Left lung (tissue), 10 donors: Measurements from ENCODE around the gene ABCC1. TPM values are rescaled to one million over a fixed set of nuclear protein-coding genes. Genes with fewer than 3 reads are reported as not detected.
A peak's percentile ranks its signal among the peaks of the same experiment; 100 is the strongest.
"Not testable (repeated sequence)": the region's sequence is repeated elsewhere in the genome, so short reads cannot be mapped to it uniquely, and the experiment has no call there.

Experiments used
- ATAC-seq: fragments of 200-7000 bp; cut with Tn5 transposase; one replicate; pipeline ENCODE4 v1.9.1; 2020; ENCODE audit warnings: moderate library complexity
- DNase-seq, 4 donors: peaks; one replicate each; pipeline ENCODE4 v3.0.0-alpha.2; 2013 to 2020
- H3K27ac ChIP-seq, 2 donors: fragments of 200-600 bp; sonication (generic) in 1 of 2; one replicate each; pipeline versions ENCODE4 v1.5.0 to v1.8.0; 2020 to 2021
- H3K27me3 ChIP-seq, 2 donors: fragments of 200-600 bp; sonication (generic) in 1 of 2; one replicate each; pipeline versions ENCODE4 v1.5.0 to v1.8.0; 2020 to 2021
- H3K36me3 ChIP-seq, 2 donors: fragments of 200-600 bp; sonication (generic) in 1 of 2; one replicate each; pipeline versions ENCODE4 v1.5.0 to v1.8.0; 2020 to 2021
- H3K4me1 ChIP-seq, 2 donors: fragments of 200-600 bp; one replicate each; pipeline ENCODE4 v1.8.0; 2021
- H3K4me3 ChIP-seq, 2 donors: fragments of 200-600 bp; sonication (generic) in 1 of 2; one replicate each; pipeline versions ENCODE4 v1.5.0 to v1.8.0; 2020 to 2021; ENCODE audit warnings: mild to moderate bottlenecking in 1 of 2
- H3K9me3 ChIP-seq, 2 donors: fragments of 200-600 bp; sonication (generic) in 1 of 2; one replicate each; pipeline versions ENCODE4 v1.5.0 to v1.8.0; 2020 to 2021
- intact Hi-C, 2 donors: fragments of 100-400 bp; cut with DNase I; formaldehyde crosslinking; loops; one replicate each; pipeline versions ENCODE4 v1.11.2 to v1.14.2; 2022
- polyA plus RNA-seq, 6 donors: library from polyadenylated mRNA; unstranded; fragments of 120-200 nt; gene quantifications; one replicate each; pipeline ENCODE4 v1.2.1, GENCODE V29; 2013; ENCODE audit not compliant: insufficient read length in 6 of 6
- total RNA-seq, 2 donors: library from RNA; stranded (reverse); fragmentation: NEBNext Ultra II Directional; extraction: Animal tissue kit (Norgen Biotek cat#: 25700); gene quantifications; one replicate each; pipeline ENCODE4 v1.2.1, GENCODE V29; 2021
- TF ChIP-seq, protein P1 (sequence below), 2 donors: fragments of 200-600 bp; sonication (generic) in 1 of 2; IDR thresholded peaks; one replicate each; pipeline versions ENCODE4 v1.5.0 to v1.8.0; 2021; ENCODE audit warnings: antibody characterized with exemption in 2 of 2
- donor health status: DM: no; HTN: yes; CAD: no.
- donor health status: DM: no; HTN: no; CAD: no.

The ABCC1 gene
- total and polyA plus RNA-seq, 8 donors: 29.3 to 44.6 (median 31.7) TPM

DNA sequence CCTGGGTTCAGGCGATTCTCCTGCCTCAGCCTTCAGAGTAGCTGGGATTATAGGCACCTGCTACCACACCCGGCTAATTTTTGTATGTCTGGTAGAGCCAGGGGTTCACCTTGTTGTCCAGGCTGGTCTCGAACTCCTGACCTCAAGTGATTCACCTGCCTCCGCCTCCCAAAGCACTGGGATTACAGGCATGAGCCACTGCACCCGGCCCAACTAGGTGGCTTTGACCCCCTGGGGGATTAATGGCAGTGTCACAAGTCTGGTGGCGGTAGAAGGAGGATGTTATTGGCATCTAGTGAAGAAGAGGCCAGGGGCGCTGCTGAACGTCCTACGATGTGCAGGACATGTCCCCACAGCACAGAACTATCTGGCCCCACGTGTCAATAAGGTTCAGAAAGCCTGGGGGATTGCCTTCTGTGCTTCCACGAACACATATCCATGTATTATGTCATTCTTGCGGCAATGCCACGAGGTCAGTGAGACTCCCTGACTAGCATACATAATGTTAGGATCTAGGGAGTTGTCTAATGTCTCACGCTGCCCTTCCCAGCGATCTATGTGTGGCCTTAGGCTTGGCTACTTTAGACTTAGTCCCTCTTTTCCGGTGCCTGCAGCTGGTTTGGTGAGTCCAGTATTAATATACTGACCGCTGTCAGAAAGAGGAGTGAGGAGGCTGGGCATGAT is 198.0 kb downstream of the ABCC1 start:
- ATAC-seq (no peak), DNase-seq (no peak)
- Histone ChIP-seq H3K36me3 (peaks cover 0 to 33% of the 10 kb centered on the region in 2 donors), H3K9me3 (no peaks in the 10 kb centered on the region), H3K27ac (no peak overlapping the region), H3K4me3 (no peak overlapping the region), H3K4me1 (no peaks in the 10 kb centered on the region), H3K27me3 (no peaks in the 10 kb centered on the region)
- intact Hi-C loops: no loop called here
- TF ChIP-seq, protein P1, sequence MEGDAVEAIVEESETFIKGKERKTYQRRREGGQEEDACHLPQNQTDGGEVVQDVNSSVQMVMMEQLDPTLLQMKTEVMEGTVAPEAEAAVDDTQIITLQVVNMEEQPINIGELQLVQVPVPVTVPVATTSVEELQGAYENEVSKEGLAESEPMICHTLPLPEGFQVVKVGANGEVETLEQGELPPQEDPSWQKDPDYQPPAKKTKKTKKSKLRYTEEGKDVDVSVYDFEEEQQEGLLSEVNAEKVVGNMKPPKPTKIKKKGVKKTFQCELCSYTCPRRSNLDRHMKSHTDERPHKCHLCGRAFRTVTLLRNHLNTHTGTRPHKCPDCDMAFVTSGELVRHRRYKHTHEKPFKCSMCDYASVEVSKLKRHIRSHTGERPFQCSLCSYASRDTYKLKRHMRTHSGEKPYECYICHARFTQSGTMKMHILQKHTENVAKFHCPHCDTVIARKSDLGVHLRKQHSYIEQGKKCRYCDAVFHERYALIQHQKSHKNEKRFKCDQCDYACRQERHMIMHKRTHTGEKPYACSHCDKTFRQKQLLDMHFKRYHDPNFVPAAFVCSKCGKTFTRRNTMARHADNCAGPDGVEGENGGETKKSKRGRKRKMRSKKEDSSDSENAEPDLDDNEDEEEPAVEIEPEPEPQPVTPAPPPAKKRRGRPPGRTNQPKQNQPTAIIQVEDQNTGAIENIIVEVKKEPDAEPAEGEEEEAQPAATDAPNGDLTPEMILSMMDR (IDR thresholded peaks at IDR 0.05): no peak

DNA sequence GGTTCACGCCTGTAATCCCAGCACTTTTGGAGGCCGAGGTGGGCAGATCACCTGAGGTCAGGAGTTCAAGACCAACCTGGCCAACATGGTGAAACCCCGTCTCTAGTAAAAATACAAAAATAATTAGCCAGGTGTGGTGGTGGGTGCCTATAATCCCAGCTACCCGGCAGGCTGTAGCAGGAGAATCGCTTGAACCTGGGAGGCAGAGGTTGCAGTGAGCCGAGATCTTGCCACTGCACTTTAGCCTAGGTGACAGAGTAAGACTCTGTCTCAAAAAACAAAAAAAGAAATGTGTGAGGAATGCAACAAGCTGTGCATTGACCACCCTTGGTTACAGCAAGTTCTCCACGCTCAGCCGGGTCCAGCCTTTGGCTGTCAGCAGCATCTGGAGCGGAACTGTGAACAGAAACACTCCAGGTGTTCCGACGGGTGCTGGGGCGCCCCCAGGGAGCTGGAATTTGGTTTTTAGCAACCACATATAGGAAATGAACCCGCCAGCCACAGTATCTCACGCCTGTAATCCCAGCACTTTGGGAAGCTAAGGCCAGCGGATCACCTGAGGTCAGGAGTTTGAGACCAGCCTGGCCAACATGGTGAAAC is 198.7 kb downstream of the ABCC1 start:
- intact Hi-C loops, ATAC-seq, DNase-seq, H3K4me3 ChIP-seq, H3K27ac ChIP-seq, H3K27me3 ChIP-seq, H3K4me1 ChIP-seq, H3K9me3 ChIP-seq: not testable (repeated sequence)
- peaks cover 0 to 29% of the 10 kb centered on the region in 2 donors for H3K36me3 ChIP-seq

DNA sequence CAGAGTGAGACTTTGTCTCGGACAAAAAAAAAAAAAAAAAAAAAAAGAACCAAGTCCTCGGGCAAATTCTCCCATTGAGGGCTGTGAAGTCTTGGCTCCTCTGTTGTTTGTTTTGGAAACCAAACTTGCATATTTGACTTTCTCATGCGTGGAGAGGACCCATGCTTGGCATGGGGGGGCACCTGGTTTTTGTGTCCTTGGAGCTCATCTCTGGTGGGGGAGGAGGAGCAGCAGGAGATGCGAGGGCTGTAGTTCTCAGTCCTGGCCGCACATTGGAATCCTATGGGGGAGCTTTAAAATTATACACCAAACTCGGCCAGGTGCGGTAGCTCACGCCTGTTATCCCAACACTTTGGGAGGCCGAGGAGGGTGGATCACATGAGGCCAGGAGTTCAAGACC is 199.3 kb downstream of the ABCC1 start:
- H3K27me3 ChIP-seq: no peaks in the 10 kb centered on the region
- DNase-seq (no peak), ATAC-seq (no peak)
- H3K4me3 ChIP-seq: no peak overlapping the region
- H3K4me1 ChIP-seq: no peaks in the 10 kb centered on the region
- H3K27ac ChIP-seq: no peak overlapping the region
- intact Hi-C loops: no loop called here
- TF ChIP-seq, protein P1 (IDR thresholded peaks at IDR 0.05): no peak
- no peaks in the 10 kb centered on the region for H3K9me3 ChIP-seq
- peaks cover 0 to 22% of the 10 kb centered on the region in 2 donors for H3K36me3 ChIP-seq

DNA sequence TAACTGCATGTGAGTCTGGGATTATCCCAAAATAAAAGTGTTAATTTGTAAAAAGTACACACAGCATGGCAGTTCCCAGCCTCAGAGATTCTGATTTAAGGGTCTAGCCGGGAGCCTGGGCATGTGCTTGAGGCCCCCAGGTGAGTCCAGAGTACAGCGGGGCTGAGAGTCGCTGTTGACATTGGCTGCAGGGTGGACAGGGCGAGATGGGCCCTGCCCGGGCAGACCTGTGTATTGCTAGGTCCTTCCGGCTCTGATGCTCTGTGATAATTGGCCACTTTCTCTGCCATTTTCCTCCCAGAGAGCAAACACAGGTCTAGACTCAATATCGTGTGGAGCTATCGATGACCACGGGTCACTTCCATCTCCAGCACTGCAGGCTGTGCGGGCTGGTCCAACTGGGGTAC is 200.3 kb downstream of the ABCC1 start:
- Histone ChIP-seq H3K27me3 (no peaks in the 10 kb centered on the region), H3K4me1 (no peaks in the 10 kb centered on the region), H3K27ac (no peak overlapping the region), H3K9me3 (no peaks in the 10 kb centered on the region), H3K36me3 (peaks cover 0 to 12% of the 10 kb centered on the region in 2 donors), H3K4me3 (no peak overlapping the region)
- DNase-seq (no peak), ATAC-seq (no peak)
- intact Hi-C loops: no loop called here
- TF ChIP-seq, protein P1 (IDR thresholded peaks at IDR 0.05): no peak

DNA sequence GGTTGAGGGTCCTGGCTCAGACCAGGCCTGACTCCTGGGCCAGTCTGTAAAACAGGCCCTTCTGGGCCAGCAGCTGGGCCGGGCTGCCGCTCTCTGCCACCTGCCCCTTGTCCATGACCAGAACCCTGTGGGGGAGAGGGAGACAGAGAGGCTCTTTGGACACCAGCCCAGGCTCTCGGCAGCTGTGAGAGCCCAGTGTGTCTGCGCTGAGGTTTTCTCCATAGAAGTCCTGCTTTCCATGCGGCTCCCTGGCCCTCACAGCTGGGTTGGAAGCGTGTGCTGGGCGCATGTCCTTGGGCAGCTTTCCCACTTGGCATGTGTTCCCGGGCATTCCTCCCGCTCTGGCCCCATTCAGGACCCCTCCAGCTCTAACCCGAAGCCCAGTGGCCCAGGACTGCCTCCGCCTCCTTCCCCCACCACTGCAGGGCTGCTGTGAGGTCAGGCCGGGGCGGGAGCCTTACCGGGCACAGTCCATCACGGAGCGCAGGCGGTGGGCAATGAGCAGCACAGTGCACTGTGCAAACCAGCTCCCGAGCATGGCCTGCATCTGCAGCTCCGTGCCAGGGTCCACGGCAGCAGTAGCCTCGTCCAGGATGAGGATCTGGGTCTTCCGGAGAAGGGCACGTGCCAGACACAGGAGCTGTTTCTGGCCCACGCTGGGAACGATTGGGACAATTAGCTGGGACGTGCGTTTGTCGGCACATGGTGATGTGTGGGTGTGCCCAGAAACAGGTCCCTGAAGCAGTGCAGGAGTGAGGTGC is 200.9 kb downstream of the ABCC1 start:
- ATAC-seq (peak; percentile 46), DNase-seq (peak in 2 of 4 donors; percentile 84 to 93)
- no peaks in the 10 kb centered on the region for H3K27me3 ChIP-seq
- intact Hi-C loops: no loop called here
- no peak overlapping the region for H3K27ac ChIP-seq
- H3K4me1 ChIP-seq: no peaks in the 10 kb centered on the region
- TF ChIP-seq, protein P1 (IDR thresholded peaks at IDR 0.05): no peak
- H3K9me3 ChIP-seq: no peaks in the 10 kb centered on the region
- no peak overlapping the region for H3K4me3 ChIP-seq
- H3K36me3 ChIP-seq: peaks cover 0 to 7% of the 10 kb centered on the region in 2 donors
